HG03575 (cell line): ENCODE results near the gene VKORC1L1.
"Not testable (repeated sequence)": the region's sequence is repeated elsewhere in the genome, so short reads cannot be mapped to it uniquely, and the experiment has no call there.

Source experiments
- ATAC-seq: cut with Tn5 transposase; IDR thresholded peaks from one replicate; pipeline ENCODE4 v1.9.1; 2021; ENCODE audit not compliant: unreplicated experiment, insufficient number of reproducible peaks, low FRiP score; ENCODE audit errors: extremely low read depth

VKORC1L1 gene

DNA sequence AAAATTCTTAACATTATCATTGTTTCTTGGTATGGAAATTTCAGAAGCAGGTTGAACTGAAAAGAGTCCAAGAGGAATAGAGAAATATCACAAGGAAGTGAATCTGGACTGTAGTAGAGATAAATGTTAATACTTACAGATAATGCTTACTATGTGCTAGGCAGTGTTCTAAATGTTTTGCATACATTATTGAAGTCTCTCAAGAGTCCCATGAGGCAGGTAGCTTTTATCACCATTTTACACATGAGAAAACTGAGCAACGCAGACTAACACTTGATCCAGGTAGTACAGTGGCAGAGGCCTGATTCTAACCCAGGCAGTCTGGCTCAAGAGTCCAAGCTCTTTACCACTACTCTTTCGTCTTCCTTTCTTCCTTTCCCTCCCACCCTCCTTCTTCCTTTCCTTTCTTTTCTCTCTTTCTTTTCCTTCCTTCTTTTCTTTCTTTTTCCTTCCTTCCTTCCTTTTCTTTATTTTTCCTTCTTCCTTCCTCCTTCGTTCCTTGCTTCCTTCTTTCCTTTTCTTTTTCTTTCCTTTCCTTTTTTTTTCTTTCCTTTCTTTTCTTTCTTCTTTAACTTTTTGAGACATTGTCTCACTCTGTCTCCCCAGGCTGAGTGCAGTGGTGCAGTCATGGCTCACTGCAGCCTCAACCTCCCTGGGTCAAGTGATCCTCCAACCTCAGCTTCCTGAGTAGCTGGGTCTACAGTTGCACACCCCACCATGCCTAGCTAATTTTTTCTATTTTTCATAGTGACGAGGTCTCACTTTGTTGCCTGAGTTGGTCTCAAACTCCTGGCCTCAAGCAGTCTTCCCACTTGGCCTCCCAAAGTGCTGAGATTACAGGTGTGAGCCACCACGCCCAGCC lies 6.6 kb downstream of the VKORC1L1 start:
- ATAC-seq: not testable (repeated sequence)

- ATAC-seq: not testable (repeated sequence)
Measured at GRCh38 chr7:65880242-65880641, 7.4 kb downstream of the VKORC1L1 start.

- ATAC-seq: not testable (repeated sequence)
Measured at GRCh38 chr7:65884983-65885382, 12.1 kb downstream of the VKORC1L1 start.

DNA sequence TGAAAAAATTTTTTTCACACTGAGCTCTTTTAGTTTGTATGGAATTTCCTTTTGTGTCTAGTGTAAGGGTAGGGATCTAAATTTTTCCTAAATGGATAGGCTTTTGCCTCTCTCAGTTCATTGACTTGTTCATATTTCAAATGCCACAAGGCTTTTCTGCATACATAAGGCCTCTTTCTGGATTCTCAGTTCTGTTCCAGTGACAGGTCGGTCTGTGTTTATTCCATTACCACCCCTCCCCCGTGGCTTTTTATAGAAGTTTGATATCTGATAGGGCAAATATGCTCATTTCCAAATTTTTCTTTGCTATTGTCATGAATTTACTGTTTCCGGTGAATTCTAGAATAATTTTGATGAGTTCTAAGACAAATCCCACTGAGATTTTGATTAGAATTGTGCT lies 12.7 kb downstream of the VKORC1L1 start:
- not testable (repeated sequence) for ATAC-seq

GRCh38 chr7:65888434-65889156 lies 15.7 kb downstream of the VKORC1L1 start:
- ATAC-seq: not testable (repeated sequence)

- not testable (repeated sequence) for ATAC-seq
Measured at GRCh38 chr7:65889722-65890121, 16.8 kb downstream of the VKORC1L1 start.

DNA sequence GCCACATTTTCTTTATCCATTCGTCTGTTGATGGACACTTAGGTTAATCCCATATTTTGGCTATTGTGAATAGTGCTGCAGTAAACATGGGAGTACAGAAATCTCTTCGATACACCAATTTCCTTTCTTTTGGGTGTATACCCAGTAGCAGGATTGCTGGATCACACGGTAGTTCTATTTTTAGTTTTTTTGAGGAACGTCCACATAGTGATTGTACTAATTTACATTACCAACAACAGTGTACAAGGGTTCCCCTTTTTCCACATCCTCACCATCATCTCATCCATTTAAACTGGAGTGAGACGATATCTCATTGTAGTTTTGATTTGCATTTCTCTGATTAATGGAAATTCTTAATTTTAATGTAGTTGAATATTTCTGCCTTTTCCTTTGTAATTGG lies 19.3 kb downstream of the VKORC1L1 start:
- no peak for ATAC-seq

GRCh38 chr7:65892835-65893234 lies 20.0 kb downstream of the VKORC1L1 start:
- ATAC-seq: no peak

GRCh38 chr7:65896279-65896870 lies 23.5 kb downstream of the VKORC1L1 start:
- no peak for ATAC-seq

DNA sequence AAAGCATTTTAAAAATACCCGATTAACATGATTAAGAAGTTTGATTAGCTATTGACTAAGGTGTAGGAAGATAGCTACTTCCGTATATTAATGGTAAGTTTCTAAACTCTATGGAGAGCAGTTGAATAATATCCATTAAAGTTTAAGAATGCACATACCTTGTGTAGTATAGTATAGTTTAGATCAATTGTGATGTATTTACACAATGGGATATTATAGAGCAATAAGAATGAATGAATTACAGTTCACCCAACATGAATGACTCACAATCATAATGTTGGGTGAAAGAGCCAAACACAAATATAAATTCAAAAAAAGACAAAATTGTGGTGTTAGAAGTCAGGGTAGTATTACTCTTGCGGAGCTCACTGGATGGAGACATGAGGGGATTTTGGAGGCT lies 24.4 kb downstream of the VKORC1L1 start:
- ATAC-seq: not testable (repeated sequence)

DNA sequence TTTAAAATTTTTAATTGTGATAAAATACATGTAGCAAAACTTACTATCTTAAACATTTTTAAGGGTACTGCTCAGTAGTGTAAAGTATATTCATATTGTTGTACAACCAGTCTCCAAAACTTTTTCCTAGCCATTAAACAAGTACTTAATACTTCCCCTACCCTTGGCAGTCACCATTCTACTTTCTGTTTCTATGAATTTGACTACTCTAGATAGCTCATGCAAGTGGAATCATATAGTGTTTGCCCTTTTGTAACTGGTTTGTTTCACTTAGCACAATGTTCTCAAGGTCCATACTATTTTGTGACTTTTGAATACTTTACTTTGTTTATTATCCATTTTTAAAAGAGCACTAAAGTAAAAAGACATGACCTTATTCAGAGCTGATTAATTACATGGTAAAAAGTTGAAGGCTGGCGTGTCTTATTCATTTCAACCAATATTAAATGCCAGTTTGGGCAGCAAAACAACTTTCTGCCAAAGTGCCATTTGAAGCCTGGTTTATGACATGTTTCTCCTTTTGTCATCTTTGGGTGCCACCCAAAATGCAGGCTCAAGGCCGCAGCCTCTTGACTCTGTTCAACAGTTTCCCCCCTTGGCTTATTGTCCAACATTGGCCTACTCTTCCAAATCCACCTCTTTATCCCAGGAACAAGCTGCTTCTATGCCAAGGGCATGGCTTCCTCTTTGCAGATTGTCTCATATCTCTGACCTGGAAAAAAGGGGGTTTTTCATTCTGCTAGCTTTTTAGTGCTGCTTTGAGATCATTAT lies 26.0 kb downstream of the VKORC1L1 start:
- not testable (repeated sequence) for ATAC-seq

- ATAC-seq: no peak
Measured at GRCh38 chr7:65902306-65902705, 29.4 kb downstream of the VKORC1L1 start.

GRCh38 chr7:65907501-65908198 lies 34.8 kb downstream of the VKORC1L1 start:
- no peak for ATAC-seq

GRCh38 chr7:65910237-65910636 lies 37.4 kb downstream of the VKORC1L1 start:
- ATAC-seq: no peak

DNA sequence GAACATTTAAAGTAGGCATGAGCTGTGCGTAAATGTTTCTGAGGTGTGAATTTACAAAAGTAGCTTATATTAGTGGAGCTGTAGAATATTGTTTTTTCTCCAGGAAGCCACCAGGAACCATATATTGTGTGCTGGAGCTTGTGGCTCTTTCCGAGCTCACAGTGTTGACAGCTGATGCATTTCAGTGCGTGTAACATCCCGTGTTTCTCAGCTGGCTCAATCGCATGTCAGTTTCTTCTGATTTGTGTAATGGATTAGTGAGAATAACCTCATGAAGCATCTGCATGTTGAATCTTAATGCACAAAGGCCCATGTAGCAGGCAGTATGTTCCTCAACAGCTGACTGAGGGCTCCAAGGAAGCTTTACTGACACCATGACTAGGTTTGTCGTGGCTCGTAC lies 39.4 kb downstream of the VKORC1L1 start:
- ATAC-seq: no peak

DNA sequence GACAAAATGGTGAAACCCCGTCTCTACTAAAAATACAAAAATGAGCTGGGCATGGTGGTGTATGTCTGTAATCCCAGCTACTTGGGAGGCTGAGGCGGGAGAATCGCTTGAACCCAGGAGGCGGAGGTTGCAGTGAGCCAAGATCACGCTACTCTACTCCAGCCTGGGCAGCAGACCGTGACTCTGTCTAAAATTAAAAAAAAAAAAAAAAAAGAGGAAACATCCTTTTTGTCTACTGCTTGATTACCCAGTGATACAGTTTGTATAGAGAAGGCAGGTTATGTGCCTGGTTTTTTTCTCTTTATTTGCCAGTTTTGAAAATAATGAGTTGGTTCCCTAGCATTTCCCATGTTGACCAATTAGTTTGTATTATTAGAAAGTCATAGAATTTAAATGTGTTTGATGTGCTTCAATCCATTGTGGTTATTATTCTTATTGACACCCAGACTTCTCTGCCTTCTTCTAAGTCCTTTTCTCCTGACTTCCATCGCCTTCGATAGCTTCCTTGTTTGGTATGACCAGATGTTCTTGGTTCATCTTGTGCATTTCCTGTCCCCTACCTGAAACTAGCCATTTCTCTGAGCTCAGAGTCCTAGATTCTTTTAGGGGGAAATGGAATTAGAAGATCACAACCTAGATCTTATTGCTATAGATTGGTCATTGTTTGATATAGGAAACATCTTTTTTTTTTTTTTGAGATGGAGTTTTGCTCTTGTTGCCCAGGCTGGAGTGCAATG lies 43.2 kb downstream of the VKORC1L1 start:
- no peak for ATAC-seq

DNA sequence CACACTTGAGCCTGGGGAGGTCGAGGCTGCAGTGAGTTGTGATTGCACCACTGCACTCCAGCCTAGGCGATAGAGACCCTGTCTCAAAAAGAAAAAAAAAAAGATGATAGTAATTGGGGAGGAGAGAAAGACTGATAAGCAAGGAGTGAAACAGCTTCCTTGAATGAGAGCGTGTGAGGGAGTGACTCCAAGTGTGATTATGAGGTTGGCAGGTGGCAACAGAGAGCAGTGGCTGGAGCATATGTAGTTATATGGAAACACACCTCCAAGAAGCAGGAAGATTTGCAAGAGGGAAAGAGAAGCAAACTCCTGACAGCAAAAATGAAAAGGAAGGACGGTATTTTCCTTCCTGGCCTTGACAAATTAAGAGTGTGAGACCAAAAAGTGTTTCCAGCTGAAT lies 50.4 kb downstream of the VKORC1L1 start:
- ATAC-seq: no peak

DNA sequence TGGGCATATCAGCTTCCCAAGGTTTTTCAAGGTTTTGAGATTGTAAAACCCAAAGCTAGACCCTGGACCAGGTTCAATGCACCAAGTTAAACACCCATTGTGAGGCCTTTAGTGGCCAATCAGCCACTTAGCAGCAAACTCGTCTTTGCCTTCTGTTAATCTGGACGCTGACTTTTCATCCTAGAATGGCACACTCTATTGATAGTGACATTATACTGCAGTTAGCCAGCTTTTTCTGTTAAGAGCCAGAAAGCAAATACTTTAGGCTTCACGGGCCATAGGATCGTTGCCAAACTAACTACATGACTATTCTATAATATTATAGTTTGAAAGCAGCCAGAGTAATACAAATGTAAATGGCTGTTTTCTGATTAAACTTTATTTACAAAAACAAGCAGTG lies 51.3 kb downstream of the VKORC1L1 start:
- no peak for ATAC-seq
